IMR-90 (cell line): ENCODE data around the gene ENOX1. TPM values are rescaled to one million over a fixed set of nuclear protein-coding genes. Genes with fewer than 3 reads are reported as not detected.

Source experiments
- ATAC-seq: fragments of 200-7000 bp; cut with Tn5 transposase; 2 replicates; pipeline ENCODE4 v1.9.1; 2020; ENCODE audit warnings: low read depth, mild to moderate bottlenecking, moderate library complexity
- BruUV-seq: library from RNA; stranded (reverse); fragments of 400-500 nt; replicated peaks from 2 replicates; lab custom pipeline; 2021; lab: Mats Ljungman, UMichigan
- CTCF ChIA-PET: fragments of 300-600 bp; formaldehyde crosslinking; extraction: SDS; loops from one replicate; lab custom pipeline; 2021; ENCODE audit warnings: antibody characterized with exemption; lab: Yijun Ruan, JAX
- POLR2A ChIA-PET: fragments of 300-600 bp; sonication (Branson Sonifier 250); formaldehyde crosslinking; loops from one replicate; lab custom pipeline; 2022; ENCODE audit warnings: antibody characterized with exemption; ENCODE audit not compliant: unreplicated experiment; lab: Charles Lee
- DNase-seq: peaks from one replicate; pipeline ENCODE4 v3.0.0; 2013
- H2AFZ ChIP-seq: replicated peaks from 2 replicates; pipeline ENCODE3; 2013; ENCODE audit warnings: low read length, mild to moderate bottlenecking; ENCODE audit not compliant: poor library complexity
- H2AK5ac ChIP-seq: 2 replicates; pipeline ENCODE4 v1.6.1; 2013; ENCODE audit warnings: low read depth, low read length, inconsistent platforms
- H2AK9ac ChIP-seq: replicated peaks from 2 replicates; pipeline ENCODE3; 2013; ENCODE audit warnings: mild to moderate bottlenecking, low read depth, low read length, moderate library complexity; ENCODE audit not compliant: poor library complexity
- H2BK120ac ChIP-seq: 2 replicates; pipeline ENCODE4 v1.6.1; 2013; ENCODE audit warnings: low read depth, low read length, inconsistent platforms
- H2BK15ac ChIP-seq: 3 replicates; pipeline ENCODE4 v1.6.1; 2013; ENCODE audit warnings: low read depth, low read length, inconsistent platforms
- H2BK20ac ChIP-seq: 2 replicates; pipeline ENCODE4 v1.6.1; 2013; ENCODE audit warnings: low read depth, mild to moderate bottlenecking, inconsistent platforms, low read length, moderate library complexity
- H2BK5ac ChIP-seq: 2 replicates; pipeline ENCODE4 v1.6.1; 2013; ENCODE audit warnings: mild to moderate bottlenecking, low read depth, low read length, inconsistent platforms; ENCODE audit not compliant: poor library complexity, severe bottlenecking
- H3K14ac ChIP-seq: replicated peaks from 2 replicates; pipeline ENCODE4 v1.6.1; 2013; ENCODE audit warnings: low read depth, low read length, inconsistent platforms
- H3K18ac ChIP-seq: 2 replicates; pipeline ENCODE4 v1.6.1; 2013; ENCODE audit warnings: low read depth, low read length, control low read depth
- H3K23ac ChIP-seq: 2 replicates; pipeline ENCODE4 v1.6.1; 2013; ENCODE audit warnings: low read depth, low read length, inconsistent platforms
- H3K27ac ChIP-seq: 2 replicates; pipeline ENCODE4 v1.5.1; 2013; ENCODE audit warnings: mild to moderate bottlenecking, control low read depth, low read length; ENCODE audit not compliant: insufficient read depth
- H3K27me3 ChIP-seq: 2 replicates; pipeline ENCODE4 v1.6.1; 2013; ENCODE audit warnings: low read length; ENCODE audit not compliant: control insufficient read depth, insufficient read depth
- H3K36me3 ChIP-seq: 2 replicates; pipeline ENCODE4 v1.6.1; 2013; ENCODE audit warnings: low read length, mixed read lengths; ENCODE audit not compliant: control insufficient read depth, insufficient read depth
- H3K4ac ChIP-seq: 2 replicates; pipeline ENCODE4 v1.6.1; 2013; ENCODE audit warnings: low read depth, low read length, inconsistent platforms
- H3K4me1 ChIP-seq: 2 replicates; pipeline ENCODE4 v1.6.1; 2013; ENCODE audit warnings: low read length, mixed read lengths; ENCODE audit not compliant: control insufficient read depth, insufficient read depth
- H3K4me2 ChIP-seq: 2 replicates; pipeline ENCODE4 v1.6.1; 2013; ENCODE audit warnings: low read depth, mild to moderate bottlenecking, control low read depth, low read length, moderate library complexity
- H3K4me3 ChIP-seq: 2 replicates; pipeline ENCODE4 v1.5.1; 2013; ENCODE audit warnings: low read depth, mild to moderate bottlenecking, control low read depth, low read length, moderate library complexity; ENCODE audit not compliant: insufficient read depth
- H3K56ac ChIP-seq: 2 replicates; pipeline ENCODE4 v1.6.1; 2013; ENCODE audit warnings: low read length, inconsistent platforms; ENCODE audit not compliant: insufficient read depth; ENCODE audit errors: extremely low read depth
- H3K79me1 ChIP-seq, 2 experiments: 2 replicates each; pipeline ENCODE4 v1.6.1; 2013; ENCODE audit warnings: low read length in 2 of 2, inconsistent platforms in 1 of 2, low read depth in 1 of 2
- H3K9ac ChIP-seq: 2 replicates; pipeline ENCODE4 v1.6.1; 2013; ENCODE audit warnings: low read depth, low read length, control low read depth
- H3K9me1 ChIP-seq: 2 replicates; pipeline ENCODE4 v1.6.1; 2013; ENCODE audit warnings: low read length, inconsistent platforms; ENCODE audit not compliant: insufficient read depth
- H3K9me3 ChIP-seq: 2 replicates; pipeline ENCODE4 v1.6.1; 2013; ENCODE audit warnings: low read length; ENCODE audit not compliant: control insufficient read depth, insufficient read depth
- H4K20me1 ChIP-seq: 2 replicates; pipeline ENCODE4 v1.6.1; 2013; ENCODE audit warnings: low read length, inconsistent platforms; ENCODE audit not compliant: insufficient read depth
- H4K5ac ChIP-seq: 2 replicates; pipeline ENCODE4 v1.6.1; 2013; ENCODE audit warnings: mild to moderate bottlenecking, low read depth, low read length, control low read depth
- H4K8ac ChIP-seq, 2 experiments: 2 replicates each; pipeline ENCODE4 v1.6.1; 2013; ENCODE audit warnings: low read depth in 2 of 2, low read length in 2 of 2, control low read depth in 1 of 2, inconsistent platforms in 1 of 2
- H4K91ac ChIP-seq: 2 replicates; pipeline ENCODE4 v1.6.1; 2013; ENCODE audit warnings: low read depth, low read length, inconsistent platforms; ENCODE audit not compliant: insufficient read depth
- BHLHE40 ChIP-seq: fragments of 150-350 bp; IDR thresholded peaks from 2 replicates; pipeline ENCODE4 v1.6.1; 2016; ENCODE audit warnings: mild to moderate bottlenecking, low read depth, low read length
- CEBPB ChIP-seq: IDR thresholded peaks from 2 replicates; pipeline ENCODE4 v1.6.1; 2012; ENCODE audit warnings: low read depth, low read length, improper control_type of control experiment
- CHD1 ChIP-seq: IDR thresholded peaks from 2 replicates; pipeline ENCODE4 v1.6.1; 2012; ENCODE audit warnings: low read depth, low read length, improper control_type of control experiment
- FOS ChIP-seq: fragments of 150-350 bp; IDR thresholded peaks from 2 replicates; pipeline ENCODE4 v1.6.1; 2016; ENCODE audit warnings: low read depth, low read length
- MAFK ChIP-seq: IDR thresholded peaks from 2 replicates; pipeline ENCODE4 v1.6.1; 2012; ENCODE audit warnings: low read depth, low read length, improper control_type of control experiment
- MAZ ChIP-seq: IDR thresholded peaks from 2 replicates; pipeline ENCODE4 v1.6.1; 2012; ENCODE audit warnings: low read depth, mild to moderate bottlenecking, low read length, improper control_type of control experiment, moderate library complexity, borderline replicate concordance
- MXI1 ChIP-seq: IDR thresholded peaks from 2 replicates; pipeline ENCODE4 v1.6.1; 2012; ENCODE audit warnings: low read depth, mild to moderate bottlenecking, low read length, moderate library complexity, borderline replicate concordance
- NFE2L2 ChIP-seq: fragments of 150-350 bp; IDR thresholded peaks from 2 replicates; pipeline ENCODE4 v1.6.1; 2016; ENCODE audit warnings: low read depth, mild to moderate bottlenecking, low read length
- POLR2A ChIP-seq: IDR thresholded peaks from 2 replicates; pipeline ENCODE4 v1.6.1; 2012; ENCODE audit warnings: mild to moderate bottlenecking, low read depth, low read length
- RAD21 ChIP-seq: IDR thresholded peaks from 2 replicates; pipeline ENCODE4 v1.6.1; 2012; ENCODE audit warnings: low read length, improper control_type of control experiment
- RCOR1 ChIP-seq: IDR thresholded peaks from 2 replicates; pipeline ENCODE4 v1.6.1; 2012; ENCODE audit warnings: mild to moderate bottlenecking, low read length, improper control_type of control experiment; ENCODE audit not compliant: insufficient replicate concordance
- RFX5 ChIP-seq: IDR thresholded peaks from 2 replicates; pipeline ENCODE4 v1.8.0; 2012; ENCODE audit warnings: low read depth, mild to moderate bottlenecking, low read length, moderate library complexity
- SMC3 ChIP-seq: fragments of 150-350 bp; IDR thresholded peaks from 2 replicates; pipeline ENCODE4 v1.6.1; 2016; ENCODE audit warnings: low read depth, mild to moderate bottlenecking, antibody characterized with exemption, low read length, moderate library complexity
- WGBS, 2 experiments: methylation state at CpG; one replicate each; pipeline versions ENCODE4 v1.1.5 to v1.1.7; 2013; ENCODE audit warnings: missing lambda C conversion rate in 2 of 2; ENCODE audit not compliant: insufficient read length in 1 of 2; ENCODE audit errors: extremely low coverage in 2 of 2; 5-methylcytosine and 5-hydroxymethylcytosine counted together
- dilution Hi-C: fragments of 300-500 bp; cut with HindIII; formaldehyde crosslinking; loops from one replicate; pipeline ENCODE4 v1.14.3; 2018; ENCODE audit warnings: low sequenced_read_pairs; ENCODE audit not compliant: unreplicated experiment
- in situ Hi-C: fragments of 300-500 bp; cut with MboI; formaldehyde crosslinking; loops from 3 replicates; pipeline ENCODE4 v1.14.3; 2019; ENCODE audit warnings: low sequenced_read_pairs, inconsistent platforms, mixed read lengths
- intact Hi-C: fragments of 100-400 bp; cut with micrococcal nuclease; formaldehyde crosslinking; loops from 2 replicates; pipeline ENCODE4 v1.10.0; 2022
- polyA plus RNA-seq, 3 experiments: library from polyadenylated mRNA; depleted of rRNA; stranded (reverse); fragments of >200 nt; gene quantifications; 2 replicates each; pipeline ENCODE4 v1.2.3, GENCODE V29; 2012; ENCODE audit warnings: low replicate concordance in 1 of 3
- total RNA-seq: library from RNA; depleted of rRNA; stranded (reverse); fragments of >200 nt; gene quantifications from 2 replicates; pipeline ENCODE4 v1.2.3, GENCODE V29; 2012
- TF ChIP-seq, protein P1 (sequence below): fragments of 150-350 bp; IDR thresholded peaks from 2 replicates; pipeline ENCODE4 v1.6.1; 2016; ENCODE audit warnings: low read depth, mild to moderate bottlenecking, low read length, moderate library complexity, borderline replicate concordance
- TF ChIP-seq, protein P2 (sequence below): conservative IDR thresholded peaks from 2 replicates; pipeline ENCODE4 v1.5.1; 2012; ENCODE audit warnings: mild to moderate bottlenecking, low read depth, low read length, improper control_type of control experiment
- TF ChIP-seq, protein P3 (sequence below): fragments of 150-350 bp; IDR thresholded peaks from 2 replicates; pipeline ENCODE4 v1.6.1; 2017; ENCODE audit warnings: mild to moderate bottlenecking, antibody characterized with exemption, low read length, low read depth

The ENOX1 gene
- total and polyA plus RNA-seq, 2 of the 4 experiments (the other 2 are of a cell fraction) = 0.99 to 1.3 TPM

DNA sequence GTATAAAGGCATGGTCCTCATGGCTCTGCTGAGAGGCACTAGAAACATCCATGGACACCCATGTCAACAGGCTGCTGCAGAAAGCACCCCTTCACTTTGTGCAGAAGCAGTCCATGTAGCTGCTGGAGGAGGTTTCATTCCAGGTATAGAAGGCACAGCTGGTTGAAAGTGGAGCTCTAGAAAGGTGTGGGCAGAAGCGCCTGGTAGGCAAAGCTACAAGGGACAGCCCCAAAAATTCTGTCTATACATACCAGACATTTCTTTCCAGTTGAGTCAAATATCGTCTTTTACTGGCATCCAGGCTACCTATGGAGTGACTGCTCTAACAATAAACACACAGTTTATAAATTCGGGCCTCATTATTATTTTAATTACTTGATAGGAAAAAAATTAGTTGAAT, 129.3 kb downstream of the ENOX1 start:
- H3K4me3 ChIP-seq = no peak overlapping the region
- BruUV-seq = no TSS peak
- no peaks in the 10 kb centered on the region for H3K9me3 ChIP-seq
- intact Hi-C loops (no loop called here), in situ Hi-C loops (no loop called here), dilution Hi-C loops (no loop called here)
- H2AK5ac ChIP-seq = no peak overlapping the region
- H2AK9ac ChIP-seq = no peak overlapping the region
- no peak overlapping the region for H2BK20ac ChIP-seq
- no peak overlapping the region for H2BK15ac ChIP-seq
- no peak overlapping the region for H3K4ac ChIP-seq
- H3K9me1 ChIP-seq = no peaks in the 10 kb centered on the region
- H4K20me1 ChIP-seq = no peaks in the 10 kb centered on the region
- CTCF ChIA-PET = no interaction called here
- H3K36me3 ChIP-seq = no peaks in the 10 kb centered on the region
- H3K9ac ChIP-seq = no peak overlapping the region
- no peak overlapping the region for H3K14ac ChIP-seq
- H2AFZ ChIP-seq = no peak overlapping the region
- POLR2A ChIA-PET = no interaction called here
- no peak overlapping the region for H4K5ac ChIP-seq
- no peak overlapping the region for H2BK120ac ChIP-seq
- TF ChIP-seq MAFK = no peak
- TF ChIP-seq MAZ = no peak
- no peak for TF ChIP-seq CEBPB
- no peak for TF ChIP-seq FOS
- no peak for TF ChIP-seq POLR2A
- TF ChIP-seq NFE2L2 = no peak
- TF ChIP-seq RAD21 = no peak
- no peak for TF ChIP-seq RCOR1
- TF ChIP-seq BHLHE40 = no peak
- TF ChIP-seq, protein P1, sequence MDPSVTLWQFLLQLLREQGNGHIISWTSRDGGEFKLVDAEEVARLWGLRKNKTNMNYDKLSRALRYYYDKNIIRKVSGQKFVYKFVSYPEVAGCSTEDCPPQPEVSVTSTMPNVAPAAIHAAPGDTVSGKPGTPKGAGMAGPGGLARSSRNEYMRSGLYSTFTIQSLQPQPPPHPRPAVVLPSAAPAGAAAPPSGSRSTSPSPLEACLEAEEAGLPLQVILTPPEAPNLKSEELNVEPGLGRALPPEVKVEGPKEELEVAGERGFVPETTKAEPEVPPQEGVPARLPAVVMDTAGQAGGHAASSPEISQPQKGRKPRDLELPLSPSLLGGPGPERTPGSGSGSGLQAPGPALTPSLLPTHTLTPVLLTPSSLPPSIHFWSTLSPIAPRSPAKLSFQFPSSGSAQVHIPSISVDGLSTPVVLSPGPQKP = no peak
- TF ChIP-seq CHD1 = no peak
- no peak for TF ChIP-seq MXI1
- TF ChIP-seq, protein P2, sequence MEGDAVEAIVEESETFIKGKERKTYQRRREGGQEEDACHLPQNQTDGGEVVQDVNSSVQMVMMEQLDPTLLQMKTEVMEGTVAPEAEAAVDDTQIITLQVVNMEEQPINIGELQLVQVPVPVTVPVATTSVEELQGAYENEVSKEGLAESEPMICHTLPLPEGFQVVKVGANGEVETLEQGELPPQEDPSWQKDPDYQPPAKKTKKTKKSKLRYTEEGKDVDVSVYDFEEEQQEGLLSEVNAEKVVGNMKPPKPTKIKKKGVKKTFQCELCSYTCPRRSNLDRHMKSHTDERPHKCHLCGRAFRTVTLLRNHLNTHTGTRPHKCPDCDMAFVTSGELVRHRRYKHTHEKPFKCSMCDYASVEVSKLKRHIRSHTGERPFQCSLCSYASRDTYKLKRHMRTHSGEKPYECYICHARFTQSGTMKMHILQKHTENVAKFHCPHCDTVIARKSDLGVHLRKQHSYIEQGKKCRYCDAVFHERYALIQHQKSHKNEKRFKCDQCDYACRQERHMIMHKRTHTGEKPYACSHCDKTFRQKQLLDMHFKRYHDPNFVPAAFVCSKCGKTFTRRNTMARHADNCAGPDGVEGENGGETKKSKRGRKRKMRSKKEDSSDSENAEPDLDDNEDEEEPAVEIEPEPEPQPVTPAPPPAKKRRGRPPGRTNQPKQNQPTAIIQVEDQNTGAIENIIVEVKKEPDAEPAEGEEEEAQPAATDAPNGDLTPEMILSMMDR = no peak
- TF ChIP-seq, protein P3, sequence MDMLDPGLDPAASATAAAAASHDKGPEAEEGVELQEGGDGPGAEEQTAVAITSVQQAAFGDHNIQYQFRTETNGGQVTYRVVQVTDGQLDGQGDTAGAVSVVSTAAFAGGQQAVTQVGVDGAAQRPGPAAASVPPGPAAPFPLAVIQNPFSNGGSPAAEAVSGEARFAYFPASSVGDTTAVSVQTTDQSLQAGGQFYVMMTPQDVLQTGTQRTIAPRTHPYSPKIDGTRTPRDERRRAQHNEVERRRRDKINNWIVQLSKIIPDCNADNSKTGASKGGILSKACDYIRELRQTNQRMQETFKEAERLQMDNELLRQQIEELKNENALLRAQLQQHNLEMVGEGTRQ = no peak
- TF ChIP-seq SMC3 = no peak
- no peak for TF ChIP-seq RFX5
- H4K8ac ChIP-seq = no peak overlapping the region
- no peak overlapping the region for H4K91ac ChIP-seq
- no peak for DNase-seq
- H2BK5ac ChIP-seq = no peak overlapping the region
- no peak overlapping the region for H3K56ac ChIP-seq
- no peak overlapping the region for H3K27ac ChIP-seq
- H3K4me1 ChIP-seq = 0 out of 2 replicates have a peak, but pooled peaks cover 2% of the 10 kb centered on the region
- H3K27me3 ChIP-seq = peaks cover 1% of the 10 kb centered on the region; the same call in 1 of the 2 replicates
- no peak overlapping the region for H3K23ac ChIP-seq
- no peak overlapping the region for H3K4me2 ChIP-seq
- no peaks in the 10 kb centered on the region for H3K79me1 ChIP-seq
- WGBS, 2 experiments = no CpG with 5 or more reads among the region's 3 CpGs
- ATAC-seq = no peak
- no peak overlapping the region for H3K18ac ChIP-seq
